Measurements from ENCODE around the gene SHE. TPM values are rescaled to one million over a fixed set of nuclear protein-coding genes. Genes with fewer than 3 reads are reported as not detected.

SHE gene
- total RNA-seq, 1 experiment from 2014 or later: 0.79 TPM

DNA sequence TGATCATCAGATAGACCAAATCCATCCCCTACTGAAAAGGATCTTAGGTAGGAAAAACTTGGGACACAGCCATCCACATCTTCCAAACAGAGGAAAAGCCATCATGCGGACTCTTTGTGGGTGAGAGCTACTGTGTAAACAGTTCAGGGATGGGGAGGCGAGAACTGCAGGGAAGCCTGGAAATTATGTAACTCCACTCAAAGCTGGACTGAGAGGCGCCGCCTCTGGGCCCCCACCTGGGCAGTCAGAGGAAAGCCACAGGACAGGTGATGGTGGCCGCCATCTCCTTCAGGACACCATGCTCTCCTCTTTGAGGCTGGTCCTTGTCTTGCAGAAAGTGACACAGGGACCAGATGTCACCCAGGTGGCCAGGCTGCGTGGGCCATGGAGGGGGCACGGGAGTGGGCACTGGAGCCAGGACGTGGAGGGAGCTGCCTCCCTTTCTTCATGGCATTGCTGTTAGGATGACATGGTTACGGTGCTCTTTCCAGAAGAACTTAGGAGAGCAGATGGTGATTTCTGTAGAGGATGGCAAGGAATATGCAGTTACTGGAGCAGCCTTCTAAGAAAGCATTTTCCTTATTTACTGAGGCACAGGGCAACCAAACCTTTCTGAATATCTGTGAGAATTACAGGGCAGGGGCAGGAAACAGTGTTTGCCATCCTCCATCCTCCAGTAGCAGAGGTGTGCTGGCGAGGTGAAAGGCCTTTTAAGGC is 32.2 kb downstream of the SHE start:
- ChIA-PET POLR2A (no interaction called here), CTCF (interaction anchor here (1.4 to 5.4 kb wide), 3 partner anchors 9 to 77 kb away, joined by 3 to 27 read pairs (median 15); no protein-coding TSS in a partner anchor)
- Mint-ChIP-seq H3K36me3 (no peaks in the 10 kb centered on the region), H3K27ac (no peak overlapping the region), H3K4me3 (no peak overlapping the region), H3K4me1 (peaks cover 12% of the 10 kb centered on the region), H3K9me3 (no peaks in the 10 kb centered on the region), H3K27me3 (ENCODE audit: low read depth) (no peaks in the 10 kb centered on the region)
- TF ChIP-seq CREB1 (CRISPR knock-in tag; IDR thresholded peaks at IDR 0.05): no peak
- TF ChIP-seq, protein P1, sequence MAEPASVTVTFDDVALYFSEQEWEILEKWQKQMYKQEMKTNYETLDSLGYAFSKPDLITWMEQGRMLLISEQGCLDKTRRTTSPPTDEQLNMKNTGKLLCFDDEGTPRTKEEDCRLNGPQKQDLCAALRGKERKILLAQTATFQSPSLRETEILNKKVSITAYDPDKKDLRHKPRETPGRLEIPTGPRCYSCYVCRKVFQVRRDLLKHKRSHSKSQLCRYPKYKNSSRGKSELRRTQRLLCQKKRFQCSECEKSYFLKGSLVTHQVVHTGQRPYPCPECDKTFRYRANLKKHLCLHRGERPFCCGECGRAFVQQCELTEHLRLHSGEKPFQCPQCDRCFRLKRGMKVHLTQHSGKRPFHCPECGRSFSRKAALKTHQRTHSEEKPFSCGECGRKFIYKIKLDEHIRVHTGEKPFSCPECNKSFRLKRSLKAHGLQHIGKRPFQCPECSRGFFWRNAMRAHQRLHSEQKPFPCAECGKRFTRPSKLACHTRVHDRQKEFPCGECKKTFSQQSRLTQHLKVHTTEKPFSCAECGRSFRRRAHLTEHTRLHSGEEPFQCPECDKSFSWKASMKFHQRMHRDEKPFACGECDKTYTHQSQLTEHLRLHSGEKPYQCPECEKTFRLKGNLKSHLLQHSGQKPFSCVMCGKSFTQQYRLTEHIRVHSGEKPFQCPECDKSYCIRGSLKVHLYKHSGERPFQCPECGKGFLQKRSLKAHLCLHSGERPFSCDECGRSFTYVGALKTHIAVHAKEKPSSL (CRISPR knock-in tag; conservative IDR thresholded peaks at IDR 0.05): no peak
- no peak for TF ChIP-seq JUN (CRISPR knock-in tag; IDR thresholded peaks at IDR 0.05)
- TF ChIP-seq, protein P2, sequence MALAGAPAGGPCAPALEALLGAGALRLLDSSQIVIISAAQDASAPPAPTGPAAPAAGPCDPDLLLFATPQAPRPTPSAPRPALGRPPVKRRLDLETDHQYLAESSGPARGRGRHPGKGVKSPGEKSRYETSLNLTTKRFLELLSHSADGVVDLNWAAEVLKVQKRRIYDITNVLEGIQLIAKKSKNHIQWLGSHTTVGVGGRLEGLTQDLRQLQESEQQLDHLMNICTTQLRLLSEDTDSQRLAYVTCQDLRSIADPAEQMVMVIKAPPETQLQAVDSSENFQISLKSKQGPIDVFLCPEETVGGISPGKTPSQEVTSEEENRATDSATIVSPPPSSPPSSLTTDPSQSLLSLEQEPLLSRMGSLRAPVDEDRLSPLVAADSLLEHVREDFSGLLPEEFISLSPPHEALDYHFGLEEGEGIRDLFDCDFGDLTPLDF (CRISPR knock-in tag; IDR thresholded peaks at IDR 0.05): no peak
- no peak for TF ChIP-seq ZNF317 (CRISPR knock-in tag; IDR thresholded peaks at IDR 0.05; ENCODE audit: borderline replicate concordance, low read depth)
- TF ChIP-seq GTF2I (CRISPR knock-in tag; conservative IDR thresholded peaks at IDR 0.05): no peak
- TF ChIP-seq NFE2L1 (CRISPR knock-in tag; IDR thresholded peaks at IDR 0.05): no peak
- TF ChIP-seq, protein P3, sequence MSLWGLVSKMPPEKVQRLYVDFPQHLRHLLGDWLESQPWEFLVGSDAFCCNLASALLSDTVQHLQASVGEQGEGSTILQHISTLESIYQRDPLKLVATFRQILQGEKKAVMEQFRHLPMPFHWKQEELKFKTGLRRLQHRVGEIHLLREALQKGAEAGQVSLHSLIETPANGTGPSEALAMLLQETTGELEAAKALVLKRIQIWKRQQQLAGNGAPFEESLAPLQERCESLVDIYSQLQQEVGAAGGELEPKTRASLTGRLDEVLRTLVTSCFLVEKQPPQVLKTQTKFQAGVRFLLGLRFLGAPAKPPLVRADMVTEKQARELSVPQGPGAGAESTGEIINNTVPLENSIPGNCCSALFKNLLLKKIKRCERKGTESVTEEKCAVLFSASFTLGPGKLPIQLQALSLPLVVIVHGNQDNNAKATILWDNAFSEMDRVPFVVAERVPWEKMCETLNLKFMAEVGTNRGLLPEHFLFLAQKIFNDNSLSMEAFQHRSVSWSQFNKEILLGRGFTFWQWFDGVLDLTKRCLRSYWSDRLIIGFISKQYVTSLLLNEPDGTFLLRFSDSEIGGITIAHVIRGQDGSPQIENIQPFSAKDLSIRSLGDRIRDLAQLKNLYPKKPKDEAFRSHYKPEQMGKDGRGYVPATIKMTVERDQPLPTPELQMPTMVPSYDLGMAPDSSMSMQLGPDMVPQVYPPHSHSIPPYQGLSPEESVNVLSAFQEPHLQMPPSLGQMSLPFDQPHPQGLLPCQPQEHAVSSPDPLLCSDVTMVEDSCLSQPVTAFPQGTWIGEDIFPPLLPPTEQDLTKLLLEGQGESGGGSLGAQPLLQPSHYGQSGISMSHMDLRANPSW (CRISPR knock-in tag; conservative IDR thresholded peaks at IDR 0.05; ENCODE audit: low read depth): no peak
- TF ChIP-seq, protein P4, sequence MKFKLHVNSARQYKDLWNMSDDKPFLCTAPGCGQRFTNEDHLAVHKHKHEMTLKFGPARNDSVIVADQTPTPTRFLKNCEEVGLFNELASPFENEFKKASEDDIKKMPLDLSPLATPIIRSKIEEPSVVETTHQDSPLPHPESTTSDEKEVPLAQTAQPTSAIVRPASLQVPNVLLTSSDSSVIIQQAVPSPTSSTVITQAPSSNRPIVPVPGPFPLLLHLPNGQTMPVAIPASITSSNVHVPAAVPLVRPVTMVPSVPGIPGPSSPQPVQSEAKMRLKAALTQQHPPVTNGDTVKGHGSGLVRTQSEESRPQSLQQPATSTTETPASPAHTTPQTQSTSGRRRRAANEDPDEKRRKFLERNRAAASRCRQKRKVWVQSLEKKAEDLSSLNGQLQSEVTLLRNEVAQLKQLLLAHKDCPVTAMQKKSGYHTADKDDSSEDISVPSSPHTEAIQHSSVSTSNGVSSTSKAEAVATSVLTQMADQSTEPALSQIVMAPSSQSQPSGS (CRISPR knock-in tag; IDR thresholded peaks at IDR 0.05; ENCODE audit: borderline replicate concordance, low read depth): no peak
- TF ChIP-seq FOXP1 (CRISPR knock-in tag; IDR thresholded peaks at IDR 0.05; ENCODE audit: borderline replicate concordance): no peak
- TF ChIP-seq EMX1 (CRISPR knock-in tag; IDR thresholded peaks at IDR 0.05): no peak
- TF ChIP-seq, protein P5, sequence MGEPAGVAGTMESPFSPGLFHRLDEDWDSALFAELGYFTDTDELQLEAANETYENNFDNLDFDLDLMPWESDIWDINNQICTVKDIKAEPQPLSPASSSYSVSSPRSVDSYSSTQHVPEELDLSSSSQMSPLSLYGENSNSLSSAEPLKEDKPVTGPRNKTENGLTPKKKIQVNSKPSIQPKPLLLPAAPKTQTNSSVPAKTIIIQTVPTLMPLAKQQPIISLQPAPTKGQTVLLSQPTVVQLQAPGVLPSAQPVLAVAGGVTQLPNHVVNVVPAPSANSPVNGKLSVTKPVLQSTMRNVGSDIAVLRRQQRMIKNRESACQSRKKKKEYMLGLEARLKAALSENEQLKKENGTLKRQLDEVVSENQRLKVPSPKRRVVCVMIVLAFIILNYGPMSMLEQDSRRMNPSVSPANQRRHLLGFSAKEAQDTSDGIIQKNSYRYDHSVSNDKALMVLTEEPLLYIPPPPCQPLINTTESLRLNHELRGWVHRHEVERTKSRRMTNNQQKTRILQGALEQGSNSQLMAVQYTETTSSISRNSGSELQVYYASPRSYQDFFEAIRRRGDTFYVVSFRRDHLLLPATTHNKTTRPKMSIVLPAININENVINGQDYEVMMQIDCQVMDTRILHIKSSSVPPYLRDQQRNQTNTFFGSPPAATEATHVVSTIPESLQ (CRISPR knock-in tag; IDR thresholded peaks at IDR 0.05): no peak
- TF ChIP-seq, protein P6, sequence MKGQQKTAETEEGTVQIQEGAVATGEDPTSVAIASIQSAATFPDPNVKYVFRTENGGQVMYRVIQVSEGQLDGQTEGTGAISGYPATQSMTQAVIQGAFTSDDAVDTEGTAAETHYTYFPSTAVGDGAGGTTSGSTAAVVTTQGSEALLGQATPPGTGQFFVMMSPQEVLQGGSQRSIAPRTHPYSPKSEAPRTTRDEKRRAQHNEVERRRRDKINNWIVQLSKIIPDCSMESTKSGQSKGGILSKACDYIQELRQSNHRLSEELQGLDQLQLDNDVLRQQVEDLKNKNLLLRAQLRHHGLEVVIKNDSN (CRISPR knock-in tag; IDR thresholded peaks at IDR 0.05): no peak
- TF ChIP-seq, protein P7, sequence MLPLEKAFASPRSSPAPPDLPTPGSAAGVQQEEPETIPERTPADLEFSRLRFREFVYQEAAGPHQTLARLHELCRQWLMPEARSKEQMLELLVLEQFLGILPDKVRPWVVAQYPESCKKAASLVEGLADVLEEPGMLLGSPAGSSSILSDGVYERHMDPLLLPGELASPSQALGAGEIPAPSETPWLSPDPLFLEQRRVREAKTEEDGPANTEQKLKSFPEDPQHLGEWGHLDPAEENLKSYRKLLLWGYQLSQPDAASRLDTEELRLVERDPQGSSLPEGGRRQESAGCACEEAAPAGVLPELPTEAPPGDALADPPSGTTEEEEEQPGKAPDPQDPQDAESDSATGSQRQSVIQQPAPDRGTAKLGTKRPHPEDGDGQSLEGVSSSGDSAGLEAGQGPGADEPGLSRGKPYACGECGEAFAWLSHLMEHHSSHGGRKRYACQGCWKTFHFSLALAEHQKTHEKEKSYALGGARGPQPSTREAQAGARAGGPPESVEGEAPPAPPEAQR (CRISPR knock-in tag; IDR thresholded peaks at IDR 0.05): no peak
- no peak for TF ChIP-seq FOXK1 (CRISPR knock-in tag; IDR thresholded peaks at IDR 0.05)
- no peak for TF ChIP-seq GABPB1 (CRISPR knock-in tag; IDR thresholded peaks at IDR 0.05)
- DNase-seq (ENCODE audit: low spot score) (no peak), ATAC-seq (no peak)
